GM13976 (cell line): Measurements from ENCODE around the gene CYLD.
A peak's percentile ranks its signal among the peaks of the same experiment; 100 is the strongest.

Experiments used
- DNase-seq: peaks from one replicate; pipeline ENCODE4 v3.0.0; 2012; ENCODE audit warnings: low spot score
- CTCF ChIP-seq: IDR thresholded peaks from 2 replicates; pipeline ENCODE4 v1.5.1; 2012; ENCODE audit warnings: borderline replicate concordance, mild to moderate bottlenecking; ENCODE audit not compliant: insufficient read depth; ENCODE audit errors: extremely low read depth, missing control alignments, control extremely low read depth
- in situ Hi-C: fragments of 300-500 bp; cut with MboI; formaldehyde crosslinking; loops from one replicate; pipeline ENCODE4 v1.12.0; 2022; ENCODE audit warnings: low sequenced_read_pairs, mixed read lengths, inconsistent platforms; ENCODE audit not compliant: unreplicated experiment

The CYLD gene

GRCh38 chr16:50804290-50804907 lies 62.5 kb downstream of the CYLD start:
- DNase-seq = no peak
- no peak for TF ChIP-seq CTCF
- in situ Hi-C loops = loop anchor here (25.0 kb wide), 2 partner anchors 417 to 792 kb away; no protein-coding TSS in a partner anchor

- TF ChIP-seq CTCF = peak; percentile 95
- in situ Hi-C loops = loop anchor here (25.0 kb wide), 2 partner anchors 419 to 794 kb away; no protein-coding TSS in a partner anchor
- peak; percentile 82 for DNase-seq
Measured at GRCh38 chr16:50806099-50807062, 64.5 kb downstream of the CYLD start.

DNA sequence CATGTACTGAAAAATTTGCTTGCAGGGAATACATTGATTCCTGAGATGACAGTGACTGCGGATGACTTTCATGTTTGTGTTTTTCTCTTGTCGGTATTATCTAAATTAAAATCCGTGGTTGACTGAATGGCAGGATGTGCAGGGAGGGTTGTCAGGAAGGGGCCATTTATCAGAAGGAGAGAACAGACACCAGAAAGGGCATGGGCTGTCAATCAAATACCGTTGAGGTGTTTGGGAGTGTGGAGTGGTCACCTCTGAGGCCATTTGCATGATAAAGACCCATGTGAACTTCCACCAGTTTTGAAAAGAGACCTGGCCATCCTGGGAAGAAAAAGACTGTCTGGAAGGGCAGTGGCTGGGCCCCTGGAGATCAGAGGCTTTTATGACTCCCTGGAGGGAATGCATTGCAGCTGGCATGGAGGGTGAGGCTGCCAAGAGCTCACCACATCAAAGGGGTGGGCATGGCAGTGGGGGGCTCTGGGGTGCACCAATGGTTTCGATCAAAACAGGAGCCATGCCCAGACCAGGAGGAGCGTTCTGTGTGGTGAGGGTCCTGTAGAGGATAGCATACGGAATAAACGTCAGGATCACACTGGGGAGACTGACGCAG lies 67.1 kb downstream of the CYLD start:
- no peak for DNase-seq
- TF ChIP-seq CTCF = no peak
- in situ Hi-C loops = loop anchor here (25.0 kb wide), 2 partner anchors 422 to 797 kb away; no protein-coding TSS in a partner anchor

GRCh38 chr16:50809561-50809960 lies 67.7 kb downstream of the CYLD start:
- no peak for TF ChIP-seq CTCF
- DNase-seq = peak; percentile 67
- in situ Hi-C loops = loop anchor here (25.0 kb wide), 2 partner anchors 422 to 797 kb away; no protein-coding TSS in a partner anchor

GRCh38 chr16:50810241-50810965 lies 68.5 kb downstream of the CYLD start:
- DNase-seq = no peak
- in situ Hi-C loops = loop anchor here (25.0 kb wide), 2 partner anchors 423 to 798 kb away; no protein-coding TSS in a partner anchor
- TF ChIP-seq CTCF = no peak
